Adrenal gland (tissue), 12 donors: Measurements from ENCODE around the gene LRP1B. TPM values are rescaled to one million over a fixed set of nuclear protein-coding genes. Genes with fewer than 3 reads are reported as not detected.

Experiments used
- DNase-seq, 7 donors: peaks; one replicate each; pipeline ENCODE4 v3.0.0-alpha.2; 2019 to 2020
- H3K27ac ChIP-seq, 5 donors: fragments of 200-600 bp; sonication (generic) in 4 of 5; 1 replicate in 3 of 5; 2 replicates in 2 of 5; pipeline versions ENCODE4 v1.5.1 to v1.8.0; 2016 to 2020; ENCODE audit warnings: mild to moderate bottlenecking in 1 of 5
- H3K27me3 ChIP-seq: fragments of 200-600 bp; 2 replicates; pipeline ENCODE4 v1.8.0; 2021
- H3K36me3 ChIP-seq, 2 donors: fragments of 200-600 bp; replicated peaks in 1 of 2; 1 replicate in 1 of 2; 2 replicates in 1 of 2; pipeline versions ENCODE4 v1.5.1 to v1.8.0; 2018 to 2022
- H3K4me1 ChIP-seq, 2 donors: fragments of 200-600 bp; replicated peaks in 1 of 2; 1 replicate in 1 of 2; 2 replicates in 1 of 2; pipeline versions ENCODE4 v1.5.1 to v1.8.0; 2018 to 2021
- H3K4me3 ChIP-seq, 4 donors: fragments of 200-600 bp; sonication (generic) in 3 of 4; one replicate each; pipeline ENCODE4 v1.5.1; 2016 to 2018
- H3K9me3 ChIP-seq, 3 donors: fragments of 200-600 bp; sonication (generic) in 1 of 3; replicated peaks in 1 of 3; 1 replicate in 2 of 3; 2 replicates in 1 of 3; pipeline versions ENCODE4 v1.5.1 to v1.8.0; 2016 to 2021
- POLR2A ChIP-seq, 2 donors: fragments of 450-650 bp; IDR thresholded peaks; one replicate each; pipeline ENCODE4 v1.6.1; 2017; ENCODE audit warnings: antibody characterized with exemption in 2 of 2, mild to moderate bottlenecking in 2 of 2, moderate library complexity in 1 of 2
- WGBS, 4 donors: extraction: QIAGEN DNeasy Blood & Tissue Kit in 2 of 4; methylation state at CpG; one replicate each; pipeline versions ENCODE4 v1.1.5 to v1.1.7; 2013 to 2017; 5-methylcytosine and 5-hydroxymethylcytosine counted together
- intact Hi-C, 2 donors: fragments of 100-400 bp; cut with DNase I; formaldehyde crosslinking; loops; one replicate each; pipeline versions ENCODE4 v1.14.1 to v1.15.0; 2022 to 2023
- polyA plus RNA-seq, 3 donors: library from polyadenylated mRNA; stranded (reverse); fragments of 200-250 nt in 2 of 3; fragments of 350-450 nt in 1 of 3; fragmentation: Illumina TruSeq in 1 of 3; extraction: RNeasy Lipid Tissue Mini Kit (QIAGEN cat#74804) in 1 of 3; gene quantifications; one replicate each; pipeline ENCODE4 v1.2.3, GENCODE V29; 2013 to 2014
- total RNA-seq, 9 donors: library from RNA; depleted of rRNA in 4 of 9; stranded (reverse); fragments of >200 nt in 4 of 9; fragments of 120-200 nt in 1 of 9; fragmentation: NEBNext Ultra II Directional in 1 of 9; extraction: Animal tissue kit (Norgen Biotek cat#: 25700) in 1 of 9; gene quantifications; one replicate each; pipeline versions ENCODE4 v1.1.0 to v1.2.4, GENCODE V29; 2013 to 2023
- TF ChIP-seq, protein P1 (sequence below), 6 experiments: fragments of 450-650 bp in 4 of 6; fragments of 200-600 bp in 2 of 6; sonication (generic) in 1 of 6; IDR thresholded peaks; 1 replicate in 5 of 6; 2 replicates in 1 of 6; pipeline versions ENCODE4 v1.5.1 to v1.8.0; 2016 to 2021; ENCODE audit warnings: antibody characterized with exemption in 6 of 6, mild to moderate bottlenecking in 2 of 6, moderate library complexity in 1 of 6
- donor health status: healthy with polysubstance abuse.
- donor health status: Bipolar disorder and iron deficiency.
- donor health status: DM: yes; HTN: yes; CAD: no.
- donor health status: DM: no; HTN: no; CAD: no.
- donor health status: DM: no; HTN: no; CAD: no.
- donor health status: DM: yes; HTN: yes; CAD: no.

LRP1B gene
- total and polyA plus RNA-seq, 12 donors: 0.84 to 5.4 (median 2.1) TPM

DNA sequence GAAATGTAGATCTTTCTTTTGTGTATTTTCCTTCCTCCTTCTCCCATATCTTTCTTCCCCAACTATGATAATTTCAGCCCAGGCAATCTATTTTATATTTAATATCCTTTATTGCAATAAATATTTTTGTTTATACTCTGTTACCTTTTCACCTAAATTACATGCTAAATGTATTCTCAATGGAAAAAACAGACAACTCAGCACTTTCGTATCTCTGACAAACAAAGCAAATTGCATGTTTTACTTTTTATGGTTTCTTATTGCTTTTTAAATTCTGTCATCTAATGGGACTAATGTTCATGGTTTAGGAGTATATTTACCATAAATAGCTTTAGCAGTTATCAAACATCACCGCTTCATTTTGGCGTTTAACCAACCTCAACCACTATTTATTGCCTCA is 74.0 kb downstream of the LRP1B start:
- H3K4me1 ChIP-seq: no peaks in the 10 kb centered on the region
- no peak overlapping the region for H3K27ac ChIP-seq
- no peak for TF ChIP-seq POLR2A (IDR thresholded peaks at IDR 0.05)
- TF ChIP-seq, protein P1, sequence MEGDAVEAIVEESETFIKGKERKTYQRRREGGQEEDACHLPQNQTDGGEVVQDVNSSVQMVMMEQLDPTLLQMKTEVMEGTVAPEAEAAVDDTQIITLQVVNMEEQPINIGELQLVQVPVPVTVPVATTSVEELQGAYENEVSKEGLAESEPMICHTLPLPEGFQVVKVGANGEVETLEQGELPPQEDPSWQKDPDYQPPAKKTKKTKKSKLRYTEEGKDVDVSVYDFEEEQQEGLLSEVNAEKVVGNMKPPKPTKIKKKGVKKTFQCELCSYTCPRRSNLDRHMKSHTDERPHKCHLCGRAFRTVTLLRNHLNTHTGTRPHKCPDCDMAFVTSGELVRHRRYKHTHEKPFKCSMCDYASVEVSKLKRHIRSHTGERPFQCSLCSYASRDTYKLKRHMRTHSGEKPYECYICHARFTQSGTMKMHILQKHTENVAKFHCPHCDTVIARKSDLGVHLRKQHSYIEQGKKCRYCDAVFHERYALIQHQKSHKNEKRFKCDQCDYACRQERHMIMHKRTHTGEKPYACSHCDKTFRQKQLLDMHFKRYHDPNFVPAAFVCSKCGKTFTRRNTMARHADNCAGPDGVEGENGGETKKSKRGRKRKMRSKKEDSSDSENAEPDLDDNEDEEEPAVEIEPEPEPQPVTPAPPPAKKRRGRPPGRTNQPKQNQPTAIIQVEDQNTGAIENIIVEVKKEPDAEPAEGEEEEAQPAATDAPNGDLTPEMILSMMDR (IDR thresholded peaks at IDR 0.05): no peak
- intact Hi-C loops: no loop called here
- no peak for DNase-seq
- no peaks in the 10 kb centered on the region for H3K27me3 ChIP-seq
- WGBS, 4 donors: 89 to 90% (median 90%) methylated on average over 3 of the region's 3 CpGs
- H3K36me3 ChIP-seq: no peaks in the 10 kb centered on the region
- H3K4me3 ChIP-seq: no peak overlapping the region
- H3K9me3 ChIP-seq: no peaks in the 10 kb centered on the region

DNA sequence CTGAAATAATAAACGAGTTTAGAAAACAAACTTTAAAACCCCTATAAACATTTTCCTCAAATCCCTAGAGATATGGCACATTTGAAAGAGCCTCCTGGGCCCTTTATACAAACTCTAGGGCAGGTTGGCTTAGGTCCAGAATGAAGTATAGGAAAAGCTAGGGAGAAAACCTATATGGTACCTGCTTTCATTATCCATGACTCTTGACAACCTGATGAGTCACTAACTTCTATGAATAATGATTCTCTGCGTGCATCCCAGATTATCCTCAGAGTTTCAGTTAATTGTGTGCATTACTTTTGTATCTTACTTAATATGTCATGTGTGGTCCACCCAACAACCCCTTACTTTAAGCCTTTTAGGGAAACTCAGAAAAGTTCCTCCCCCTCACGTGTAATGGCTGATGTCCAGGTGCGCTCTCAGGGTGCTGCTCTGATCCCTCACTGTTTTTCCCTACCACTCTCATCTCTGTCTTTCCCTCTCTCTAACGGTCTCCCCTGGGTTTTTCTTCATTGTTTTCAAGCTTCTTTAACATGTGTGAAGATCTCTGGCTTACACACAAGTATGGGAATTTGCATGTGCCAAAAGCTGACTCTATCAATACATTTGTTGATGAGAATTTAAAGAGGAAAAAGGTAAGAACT is 78.5 kb downstream of the LRP1B start:
- no peaks in the 10 kb centered on the region for H3K9me3 ChIP-seq
- no peak overlapping the region for H3K4me3 ChIP-seq
- no peaks in the 10 kb centered on the region for H3K36me3 ChIP-seq
- H3K27ac ChIP-seq: no peak overlapping the region
- TF ChIP-seq, protein P1 (IDR thresholded peaks at IDR 0.05): no peak
- TF ChIP-seq POLR2A (IDR thresholded peaks at IDR 0.05): no peak
- no peak for DNase-seq
- 59 to 72% (median 65%) methylated on average over 5 of the region's 5 CpGs for WGBS, 4 donors
- H3K4me1 ChIP-seq: no peaks in the 10 kb centered on the region
- intact Hi-C loops: no loop called here
- H3K27me3 ChIP-seq: no peaks in the 10 kb centered on the region

GRCh38 chr2:142048581-142048980 is 82.2 kb downstream of the LRP1B start:
- Histone ChIP-seq H3K27me3 (no peaks in the 10 kb centered on the region), H3K27ac (no peak overlapping the region), H3K4me1 (no peaks in the 10 kb centered on the region), H3K9me3 (no peaks in the 10 kb centered on the region), H3K4me3 (no peak overlapping the region), H3K36me3 (no peaks in the 10 kb centered on the region)
- TF ChIP-seq POLR2A (IDR thresholded peaks at IDR 0.05): no peak
- TF ChIP-seq, protein P1 (IDR thresholded peaks at IDR 0.05): no peak
- DNase-seq: no peak
- WGBS, 4 donors: 56 to 73% (median 64%) methylated on average over 1 of the region's 1 CpG
- intact Hi-C loops: no loop called here

DNA sequence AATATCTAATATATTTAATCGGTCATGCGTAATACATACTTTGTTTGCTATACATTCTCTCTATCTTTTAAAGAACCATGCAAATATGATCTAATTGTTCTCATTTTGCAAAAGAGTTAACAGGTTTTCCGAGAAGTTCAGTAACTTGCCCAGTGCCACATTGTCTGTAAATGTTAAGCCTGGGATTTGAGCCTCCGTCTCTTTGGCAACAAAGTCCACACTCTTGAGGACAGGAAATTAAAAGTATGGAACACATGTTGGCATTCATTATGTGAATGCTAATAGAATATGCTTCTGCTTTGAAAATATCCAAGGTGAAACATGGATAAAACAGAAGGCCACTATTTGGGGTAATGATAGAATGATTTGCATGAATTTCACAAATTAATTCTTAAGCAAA is 85.2 kb downstream of the LRP1B start:
- intact Hi-C loops: no loop called here
- Histone ChIP-seq H3K4me1 (no peaks in the 10 kb centered on the region), H3K9me3 (no peaks in the 10 kb centered on the region), H3K27ac (no peak overlapping the region), H3K36me3 (no peaks in the 10 kb centered on the region), H3K27me3 (no peaks in the 10 kb centered on the region), H3K4me3 (no peak overlapping the region)
- TF ChIP-seq, protein P1 (IDR thresholded peaks at IDR 0.05): no peak
- no peak for TF ChIP-seq POLR2A (IDR thresholded peaks at IDR 0.05)
- DNase-seq: no peak
- 89 to 94% (median 90%) methylated on average over 4 of the region's 4 CpGs for WGBS, 4 donors
